Bone marrow (tissue), 2 donors: Measurements from ENCODE around the gene BPIFB1.
A peak's percentile ranks its signal among the peaks of the same experiment; 100 is the strongest.

ENCODE experiments used
- DNase-seq, 2 donors: peaks; one replicate each; lab custom pipeline; 2025; lab: John Stamatoyannopoulos, UW

The BPIFB1 gene

GRCh38 chr20:33282991-33283555 is at the start of gene BPIFB1:
TSS of gene BPIFB1 (plus strand) at chr20:33283214. CDS start at chr20:33286074, 2,860 bp downstream.
- DNase-seq = no peak

- no peak for DNase-seq
Observed at GRCh38 chr20:33234050-33234449, 49.0 kb upstream of the BPIFB1 start.

GRCh38 chr20:33235696-33236095 is 47.3 kb upstream of the BPIFB1 start, which contains the start of gene BPIFA1:
TSS of gene BPIFA1 (plus strand) at chr20:33235996. CDS start at chr20:33237712, 1,716 bp downstream.
- no peak for DNase-seq

- no peak for DNase-seq
Observed at GRCh38 chr20:33236351-33236750, 46.7 kb upstream of the BPIFB1 start.

GRCh38 chr20:33237989-33238388 is 45.0 kb upstream of the BPIFB1 start:
- no peak for DNase-seq

GRCh38 chr20:33239418-33239817 is 43.6 kb upstream of the BPIFB1 start:
- DNase-seq = no peak

- no peak for DNase-seq
Observed at GRCh38 chr20:33239979-33240736, 42.9 kb upstream of the BPIFB1 start.

GRCh38 chr20:33240923-33241322 is 42.1 kb upstream of the BPIFB1 start:
- no peak for DNase-seq

- DNase-seq = no peak
Observed at GRCh38 chr20:33242319-33243100, 40.5 kb upstream of the BPIFB1 start.

GRCh38 chr20:33246077-33246476 is 36.9 kb upstream of the BPIFB1 start:
- DNase-seq = no peak

GRCh38 chr20:33249456-33249855 is 33.6 kb upstream of the BPIFB1 start:
- DNase-seq = no peak

GRCh38 chr20:33250666-33251065 is 32.3 kb upstream of the BPIFB1 start:
- no peak for DNase-seq

- no peak for DNase-seq
Observed at GRCh38 chr20:33251496-33251895, 31.5 kb upstream of the BPIFB1 start.

GRCh38 chr20:33252460-33252859 is 30.6 kb upstream of the BPIFB1 start:
- DNase-seq = no peak

GRCh38 chr20:33255005-33255404 is 28.0 kb upstream of the BPIFB1 start:
- no peak for DNase-seq

- DNase-seq = no peak
Observed at GRCh38 chr20:33257237-33257636, 25.8 kb upstream of the BPIFB1 start.

- no peak for DNase-seq
Observed at GRCh38 chr20:33259371-33259770, 23.6 kb upstream of the BPIFB1 start.

- no peak for DNase-seq
Observed at GRCh38 chr20:33261465-33261864, 21.5 kb upstream of the BPIFB1 start.

- peak in 1 of 2 donors; percentile 5 for DNase-seq
Observed at GRCh38 chr20:33262658-33263065, 20.4 kb upstream of the BPIFB1 start.

- no peak for DNase-seq
Observed at GRCh38 chr20:33263784-33264183, 19.2 kb upstream of the BPIFB1 start.

GRCh38 chr20:33267701-33268100 is 15.3 kb upstream of the BPIFB1 start:
- DNase-seq = no peak

- no peak for DNase-seq
Observed at GRCh38 chr20:33272155-33272873, 10.7 kb upstream of the BPIFB1 start.
